Bronchial epithelial cell (primary cell): Measurements from ENCODE around the gene PRC1. TPM values are rescaled to one million over a fixed set of nuclear protein-coding genes. Genes with fewer than 3 reads are reported as not detected.

Experiments used
- DNase-seq: peaks from one replicate; pipeline ENCODE4 v3.0.0-alpha.2; 2010; ENCODE audit warnings: low read depth
- FAIRE-seq: peaks from 2 replicates; lab custom pipeline; 2011; peaks lifted over from hg19 to GRCh38; lab: Jason Lieb, UNC
- H3K27me3 ChIP-seq: 2 replicates; pipeline ENCODE4 v1.5.1; 2011; ENCODE audit warnings: low read length; ENCODE audit not compliant: control insufficient read depth, insufficient read depth
- H3K36me3 ChIP-seq: 2 replicates; pipeline ENCODE4 v1.5.1; 2011; ENCODE audit warnings: low read length; ENCODE audit not compliant: control insufficient read depth, insufficient read depth
- H3K4me3 ChIP-seq: 2 replicates; pipeline ENCODE4 v1.5.1; 2011; ENCODE audit warnings: mild to moderate bottlenecking, low read depth, low read length, control low read depth
- CTCF ChIP-seq: IDR thresholded peaks from 2 replicates; pipeline ENCODE4 v1.5.1; 2011; ENCODE audit warnings: mild to moderate bottlenecking, moderate library complexity, low read length, control low read depth, inconsistent platforms; ENCODE audit not compliant: insufficient read depth, severe bottlenecking
- total RNA-seq: library from RNA; depleted of rRNA; stranded (reverse); fragments of >200 nt; gene quantifications from 2 replicates; pipeline ENCODE4 v1.2.1, GENCODE V29; 2014

Gene PRC1
- total RNA-seq, 1 donor from 2014 or later, result 6.1 TPM

GRCh38 chr15:90988296-90988695 is 6.0 kb downstream of the PRC1 start:
- Histone ChIP-seq H3K4me3 (no peak overlapping the region), H3K36me3 (no peaks in the 10 kb centered on the region), H3K27me3 (no peaks in the 10 kb centered on the region)
- no peak for TF ChIP-seq CTCF
- no peak for DNase-seq
- FAIRE-seq, result no peak

GRCh38 chr15:90987561-90988141 is 6.7 kb downstream of the PRC1 start:
- FAIRE-seq, result no peak
- H3K36me3 ChIP-seq, result no peaks in the 10 kb centered on the region
- no peak overlapping the region for H3K4me3 ChIP-seq
- H3K27me3 ChIP-seq, result no peaks in the 10 kb centered on the region
- TF ChIP-seq CTCF, result no peak
- no peak for DNase-seq

- no peak for FAIRE-seq
- no peak for TF ChIP-seq CTCF
- H3K36me3 ChIP-seq, result no peaks in the 10 kb centered on the region
Measured at GRCh38 chr15:90986790-90987507, 7.4 kb downstream of the PRC1 start.

GRCh38 chr15:90982135-90982534 is 12.2 kb downstream of the PRC1 start:
- TF ChIP-seq CTCF, result no peak
- H3K36me3 ChIP-seq, result no peaks in the 10 kb centered on the region
- FAIRE-seq, result no peak
- no peak overlapping the region for H3K4me3 ChIP-seq
- peak; percentile 84 for DNase-seq
- H3K27me3 ChIP-seq, result no peaks in the 10 kb centered on the region

More at GRCh38 chr15:90986790-90987507, 7.4 kb downstream of the PRC1 start:
- no peak for DNase-seq
- Histone ChIP-seq H3K4me3 (no peak overlapping the region), H3K27me3 (no peaks in the 10 kb centered on the region)

- no peaks in the 10 kb centered on the region for H3K36me3 ChIP-seq
- no peaks in the 10 kb centered on the region for H3K27me3 ChIP-seq
- no peak for TF ChIP-seq CTCF
- H3K4me3 ChIP-seq, result no peak overlapping the region
- FAIRE-seq (no peak), DNase-seq (no peak)
Measured at GRCh38 chr15:90981681-90982080, 12.7 kb downstream of the PRC1 start.

GRCh38 chr15:90979582-90979981 is 14.8 kb downstream of the PRC1 start:
- no peak for FAIRE-seq
- peaks cover 2% of the 10 kb centered on the region for H3K36me3 ChIP-seq

More at GRCh38 chr15:90979582-90979981, 14.8 kb downstream of the PRC1 start:
- no peak for TF ChIP-seq CTCF
- peak; percentile 24 for DNase-seq
- H3K4me3 ChIP-seq, result no peak overlapping the region
- no peaks in the 10 kb centered on the region for H3K27me3 ChIP-seq
